Endothelial cell (in vitro differentiated cells): ENCODE data around the gene EPB41L1. TPM values are rescaled to one million over a fixed set of nuclear protein-coding genes. Genes with fewer than 3 reads are reported as not detected.
A peak's percentile ranks its signal among the peaks of the same experiment; 100 is the strongest.

ENCODE experiments used
- DNase-seq: peaks from one replicate; pipeline ENCODE4 v3.0.0; 2021; ENCODE audit warnings: low spot score
- H3K27ac Mint-ChIP-seq: one replicate; pipeline ENCODE4 v1.8.0; 2021; ENCODE audit warnings: mixed read lengths, inconsistent platforms; ENCODE audit not compliant: unreplicated experiment
- H3K27me3 Mint-ChIP-seq: one replicate; pipeline ENCODE4 v1.8.0; 2021; ENCODE audit warnings: mild to moderate bottlenecking, moderate library complexity, mixed read lengths, inconsistent platforms; ENCODE audit not compliant: unreplicated experiment
- H3K36me3 Mint-ChIP-seq: one replicate; pipeline ENCODE4 v1.8.0; 2021; ENCODE audit warnings: mild to moderate bottlenecking, low read depth, mixed read lengths, inconsistent platforms; ENCODE audit not compliant: unreplicated experiment
- H3K4me1 Mint-ChIP-seq: one replicate; pipeline ENCODE4 v1.8.0; 2021; ENCODE audit warnings: mild to moderate bottlenecking, mixed read lengths, inconsistent platforms; ENCODE audit not compliant: unreplicated experiment
- H3K4me3 Mint-ChIP-seq: one replicate; pipeline ENCODE4 v1.8.0; 2021; ENCODE audit warnings: mild to moderate bottlenecking, mixed read lengths, inconsistent platforms; ENCODE audit not compliant: unreplicated experiment
- H3K9me3 Mint-ChIP-seq: one replicate; pipeline ENCODE4 v1.8.0; 2021; ENCODE audit warnings: mixed read lengths, inconsistent platforms; ENCODE audit not compliant: unreplicated experiment
- total RNA-seq: library from RNA; stranded (reverse); fragmentation: NEBNext Ultra II Directional; extraction: Animal tissue kit (Norgen Biotek cat#: 25700); gene quantifications from one replicate; pipeline ENCODE4 v1.2.1, GENCODE V29; 2021; ENCODE audit not compliant: unreplicated experiment
- TF ChIP-seq, protein P1 (sequence below): fragments of 200-600 bp; sonication (generic); IDR thresholded peaks from one replicate; pipeline ENCODE4 v1.5.0; 2021; ENCODE audit warnings: antibody characterized with exemption; ENCODE audit not compliant: unreplicated experiment

The EPB41L1 gene
- total RNA-seq, 1 donor from 2014 or later: 19.3 TPM

GRCh38 chr20:36153736-36154699 lies 522 bp upstream of the EPB41L1 start:
- H3K9me3 Mint-ChIP-seq: no peaks in the 10 kb centered on the region
- DNase-seq: peak; percentile 63
- peaks cover 9% of the 10 kb centered on the region for H3K4me1 Mint-ChIP-seq
- TF ChIP-seq, protein P1, sequence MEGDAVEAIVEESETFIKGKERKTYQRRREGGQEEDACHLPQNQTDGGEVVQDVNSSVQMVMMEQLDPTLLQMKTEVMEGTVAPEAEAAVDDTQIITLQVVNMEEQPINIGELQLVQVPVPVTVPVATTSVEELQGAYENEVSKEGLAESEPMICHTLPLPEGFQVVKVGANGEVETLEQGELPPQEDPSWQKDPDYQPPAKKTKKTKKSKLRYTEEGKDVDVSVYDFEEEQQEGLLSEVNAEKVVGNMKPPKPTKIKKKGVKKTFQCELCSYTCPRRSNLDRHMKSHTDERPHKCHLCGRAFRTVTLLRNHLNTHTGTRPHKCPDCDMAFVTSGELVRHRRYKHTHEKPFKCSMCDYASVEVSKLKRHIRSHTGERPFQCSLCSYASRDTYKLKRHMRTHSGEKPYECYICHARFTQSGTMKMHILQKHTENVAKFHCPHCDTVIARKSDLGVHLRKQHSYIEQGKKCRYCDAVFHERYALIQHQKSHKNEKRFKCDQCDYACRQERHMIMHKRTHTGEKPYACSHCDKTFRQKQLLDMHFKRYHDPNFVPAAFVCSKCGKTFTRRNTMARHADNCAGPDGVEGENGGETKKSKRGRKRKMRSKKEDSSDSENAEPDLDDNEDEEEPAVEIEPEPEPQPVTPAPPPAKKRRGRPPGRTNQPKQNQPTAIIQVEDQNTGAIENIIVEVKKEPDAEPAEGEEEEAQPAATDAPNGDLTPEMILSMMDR: no peak
- peak overlapping the region; percentile 62 for H3K4me3 Mint-ChIP-seq
- H3K27me3 Mint-ChIP-seq: peaks cover 9% of the 10 kb centered on the region
- H3K36me3 Mint-ChIP-seq: peaks cover 4% of the 10 kb centered on the region
- no peak overlapping the region for H3K27ac Mint-ChIP-seq

DNA sequence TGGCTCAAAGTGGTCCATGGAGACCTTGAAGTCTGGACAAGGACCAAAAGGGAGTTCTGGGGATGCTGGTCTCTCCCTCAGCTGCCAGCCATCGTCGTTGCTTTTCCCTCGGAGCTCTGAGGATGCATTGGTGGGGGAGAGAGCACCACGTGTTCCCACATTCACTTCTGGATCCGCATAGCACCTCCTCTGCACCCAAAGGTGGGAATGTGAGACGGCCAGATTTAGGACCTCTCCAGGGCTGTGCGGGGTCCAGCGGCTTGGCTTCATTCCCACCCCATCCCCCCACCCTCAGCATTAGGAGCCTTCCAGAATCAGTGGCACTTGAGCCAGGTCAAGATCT lies 1.1 kb downstream of the EPB41L1 start:
- peaks cover 4% of the 10 kb centered on the region for H3K36me3 Mint-ChIP-seq
- H3K27me3 Mint-ChIP-seq: peaks cover 9% of the 10 kb centered on the region

GRCh38 chr20:36155991-36156390 lies 1.5 kb downstream of the EPB41L1 start:
- Mint-ChIP-seq H3K27me3 (peaks cover 9% of the 10 kb centered on the region), H3K27ac (no peak overlapping the region), H3K4me3 (no peak overlapping the region), H3K4me1 (peaks cover 6% of the 10 kb centered on the region), H3K9me3 (no peaks in the 10 kb centered on the region), H3K36me3 (peaks cover 4% of the 10 kb centered on the region)
- DNase-seq: no peak
- TF ChIP-seq, protein P1: no peak

More for the DNA sequence above, 1.1 kb downstream of the EPB41L1 start:
- no peak overlapping the region for H3K27ac Mint-ChIP-seq
- H3K9me3 Mint-ChIP-seq: no peaks in the 10 kb centered on the region
- TF ChIP-seq, protein P1: no peak
- peak overlapping the region; percentile 85 for H3K4me3 Mint-ChIP-seq
- peaks cover 9% of the 10 kb centered on the region for H3K4me1 Mint-ChIP-seq
- DNase-seq: no peak

- H3K4me3 Mint-ChIP-seq: peak overlapping the region; percentile 29
- no peaks in the 10 kb centered on the region for H3K9me3 Mint-ChIP-seq
- H3K27me3 Mint-ChIP-seq: peaks cover 9% of the 10 kb centered on the region
- no peak for DNase-seq
- no peak overlapping the region for H3K27ac Mint-ChIP-seq
- H3K36me3 Mint-ChIP-seq: peaks cover 4% of the 10 kb centered on the region
- TF ChIP-seq, protein P1: no peak
- no peaks in the 10 kb centered on the region for H3K4me1 Mint-ChIP-seq
These were observed 3.1 kb downstream of the EPB41L1 start for GRCh38 chr20:36157610-36158009.

DNA sequence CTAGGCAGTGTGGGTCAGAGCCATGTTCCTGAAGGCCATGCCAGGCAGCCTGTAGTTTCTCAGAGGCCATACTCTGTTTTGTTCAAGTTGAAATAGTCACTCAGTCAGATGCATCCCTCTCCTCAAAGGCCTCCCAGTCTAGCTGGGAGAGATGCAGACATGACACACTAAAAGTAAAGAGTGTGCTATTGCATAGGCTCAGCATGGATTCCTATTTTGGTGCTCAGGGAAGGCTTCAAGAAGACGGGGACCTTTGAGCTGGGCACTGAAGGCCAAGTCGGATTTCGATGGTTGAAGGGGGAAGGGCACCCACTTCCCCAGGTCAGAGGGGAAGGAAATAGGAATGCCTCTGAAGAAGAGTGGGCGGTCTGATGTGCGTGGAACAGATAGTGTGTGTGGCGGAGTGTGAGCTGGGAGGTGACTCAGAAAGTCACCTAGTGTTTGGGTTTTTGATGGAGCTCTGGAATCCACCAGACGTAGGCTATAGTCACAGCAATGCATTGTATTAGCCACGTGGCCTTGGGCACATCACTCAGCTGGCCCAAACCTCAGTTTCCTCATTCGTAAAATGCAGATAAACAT lies 3.7 kb downstream of the EPB41L1 start:
- Mint-ChIP-seq H3K27me3 (peaks cover 6% of the 10 kb centered on the region), H3K4me1 (no peaks in the 10 kb centered on the region), H3K27ac (no peak overlapping the region), H3K4me3 (no peak overlapping the region), H3K9me3 (no peaks in the 10 kb centered on the region), H3K36me3 (peaks cover 2% of the 10 kb centered on the region)
- TF ChIP-seq, protein P1: no peak
- DNase-seq: no peak
